A549 (cell line): Measurements from ENCODE around the gene UCMA. TPM values are rescaled to one million over a fixed set of nuclear protein-coding genes. Genes with fewer than 3 reads are reported as not detected.
A peak's percentile ranks its signal among the peaks of the same experiment; 100 is the strongest.
"Not testable (repeated sequence)": the region's sequence is repeated elsewhere in the genome, so short reads cannot be mapped to it uniquely, and the experiment has no call there.

Source experiments
- ATAC-seq, 2 experiments: fragments of 200-7000 bp in 1 of 2; fragments of >200 bp in 1 of 2; cut with Nextera tagmentation in 1 of 2; cut with Tn5 transposase in 1 of 2; 3 replicates each; pipeline versions ENCODE4 v1.8.0 to v1.9.1; 2018 to 2020; ENCODE audit warnings: mild to moderate bottlenecking in 1 of 2, moderate library complexity in 1 of 2
- CTCF ChIA-PET: fragments of 300-600 bp; sonication (Branson Sonifier 250); formaldehyde crosslinking; extraction: SDS; loops from one replicate; lab custom pipeline; 2021; ENCODE audit warnings: antibody characterized with exemption, inconsistent platforms; lab: Yijun Ruan, JAX
- POLR2A ChIA-PET: fragments of 350-600 bp; formaldehyde crosslinking; extraction: SDS; loops from one replicate; lab custom pipeline; 2021; ENCODE audit warnings: antibody characterized with exemption, inconsistent platforms; lab: Yijun Ruan, JAX
- DNase-seq, 2 experiments: peaks; one replicate each; pipeline versions ENCODE4 v3.0.0 to v3.0.0-alpha.2; 2011 to 2016; ENCODE audit warnings: low read depth in 1 of 2, low spot score in 1 of 2
- FAIRE-seq: peaks from 2 replicates; lab custom pipeline; 2011; peaks lifted over from hg19 to GRCh38; lab: Jason Lieb, UNC
- H3K27ac ChIP-seq, 2 experiments: fragments of >200 bp; sonication (Bioruptor Twin); formaldehyde crosslinking; 3 replicates each; pipeline ENCODE4 v1.5.1; 2016 to 2017
- H3K4me1 ChIP-seq: fragments of >200 bp; sonication (Bioruptor Twin); formaldehyde crosslinking; 3 replicates; pipeline ENCODE4 v1.6.1; 2016
- H3K4me2 ChIP-seq: fragments of >200 bp; sonication (Bioruptor Twin); formaldehyde crosslinking; 3 replicates; pipeline ENCODE4 v1.6.1; 2016
- H3K4me3 ChIP-seq: fragments of >200 bp; sonication (Bioruptor Twin); formaldehyde crosslinking; 3 replicates; pipeline ENCODE4 v1.5.1; 2016
- H3K9me3 ChIP-seq: fragments of >200 bp; sonication (Bioruptor Twin); formaldehyde crosslinking; 3 replicates; pipeline ENCODE4 v1.6.1; 2016
- CHD2 ChIP-seq: fragments of 150-350 bp; IDR thresholded peaks from 2 replicates; pipeline ENCODE4 v1.6.1; 2014; ENCODE audit warnings: low read length; ENCODE audit not compliant: partially characterized antibody
- E2F6 ChIP-seq: IDR thresholded peaks from 2 replicates; pipeline ENCODE4 v1.6.1; 2012; ENCODE audit warnings: low read depth, borderline replicate concordance
- EHMT2 ChIP-seq: fragments of 200-600 bp; sonication (generic); IDR thresholded peaks from 2 replicates; pipeline ENCODE4 v1.6.1; 2016; ENCODE audit warnings: antibody characterized with exemption, low read depth, mild to moderate bottlenecking, moderate library complexity
- ELK1 ChIP-seq: fragments of 150-350 bp; IDR thresholded peaks from 2 replicates; pipeline ENCODE4 v1.6.1; 2014; ENCODE audit warnings: low read depth, mild to moderate bottlenecking, low read length
- EP300 ChIP-seq, 2 experiments: fragments of >200 bp; sonication (Bioruptor Twin); formaldehyde crosslinking; IDR thresholded peaks; 2 replicates in 1 of 2; 3 replicates in 1 of 2; pipeline ENCODE4 v1.6.1; 2016 to 2017
- FOSB ChIP-seq: fragments of 250-450 bp; sonication (Bioruptor Pico); IDR thresholded peaks from 2 replicates; pipeline ENCODE4 v1.5.0; 2020; ENCODE audit warnings: mild to moderate bottlenecking, moderate library complexity
- FOXS1 ChIP-seq: fragments of 250-450 bp; sonication (Bioruptor Pico); IDR thresholded peaks from 2 replicates; pipeline ENCODE4 v1.5.0; 2020; ENCODE audit warnings: mild to moderate bottlenecking, moderate library complexity
- HES2 ChIP-seq: fragments of >200 bp; sonication (Bioruptor Twin); formaldehyde crosslinking; IDR thresholded peaks from 2 replicates; pipeline ENCODE4 v1.6.1; 2016
- HMGXB4 ChIP-seq: fragments of 250-450 bp; sonication (Bioruptor Pico); IDR thresholded peaks from 2 replicates; pipeline ENCODE4 v1.5.0; 2021; ENCODE audit warnings: mild to moderate bottlenecking, moderate library complexity, borderline replicate concordance
- HOXA7 ChIP-seq: fragments of 250-450 bp; sonication (Bioruptor Pico); IDR thresholded peaks from 2 replicates; pipeline ENCODE4 v1.5.0; 2020; ENCODE audit warnings: mild to moderate bottlenecking, moderate library complexity
- HOXB13 ChIP-seq: fragments of 250-450 bp; sonication (Bioruptor Pico); IDR thresholded peaks from 2 replicates; pipeline ENCODE4 v1.5.0; 2020; ENCODE audit warnings: low read depth, mild to moderate bottlenecking, moderate library complexity
- JUN ChIP-seq, 2 experiments: fragments of >200 bp; sonication (Bioruptor Twin); formaldehyde crosslinking; IDR thresholded peaks; 2 replicates in 1 of 2; 3 replicates in 1 of 2; pipeline ENCODE4 v1.6.1; 2016 to 2017
- KDM1A ChIP-seq: fragments of 200-600 bp; sonication (generic); IDR thresholded peaks from 2 replicates; pipeline ENCODE4 v1.6.1; 2016; ENCODE audit warnings: low read depth, mild to moderate bottlenecking
- MAX ChIP-seq: IDR thresholded peaks from 2 replicates; pipeline ENCODE4 v1.6.1; 2012
- MYC ChIP-seq: IDR thresholded peaks from 2 replicates; pipeline ENCODE4 v1.6.1; 2012; ENCODE audit warnings: mild to moderate bottlenecking, inconsistent platforms, low read length, improper control_type of control experiment, borderline replicate concordance
- NFE2L2 ChIP-seq: fragments of 150-350 bp; conservative IDR thresholded peaks from 2 replicates; pipeline ENCODE4 v1.6.1; 2014; ENCODE audit warnings: low read length
- PHF8 ChIP-seq: fragments of 200-600 bp; sonication (generic); IDR thresholded peaks from 2 replicates; pipeline ENCODE4 v1.6.1; 2016; ENCODE audit warnings: low read depth, mild to moderate bottlenecking, antibody characterized with exemption, moderate library complexity, borderline replicate concordance
- POLR2A ChIP-seq: IDR thresholded peaks from 2 replicates; pipeline ENCODE4 v1.6.1; 2012; ENCODE audit warnings: mild to moderate bottlenecking, low read length
- RAD21 ChIP-seq, 2 experiments: fragments of >200 bp in 1 of 2; sonication (Bioruptor Twin) in 1 of 2; formaldehyde crosslinking in 1 of 2; IDR thresholded peaks in 1 of 2; conservative IDR thresholded peaks in 1 of 2; 2 replicates in 1 of 2; 3 replicates in 1 of 2; pipeline ENCODE4 v1.6.1; 2012 to 2018; ENCODE audit warnings: inconsistent platforms in 1 of 2
- SMC3 ChIP-seq: fragments of >200 bp; sonication (Bioruptor Twin); formaldehyde crosslinking; IDR thresholded peaks from 3 replicates; pipeline ENCODE4 v1.6.1; 2018; ENCODE audit warnings: inconsistent platforms
- ZNF302 ChIP-seq: fragments of 250-450 bp; sonication (Bioruptor Pico); IDR thresholded peaks from 2 replicates; pipeline ENCODE4 v1.9.0; 2021; ENCODE audit warnings: inconsistent platforms, mild to moderate bottlenecking, moderate library complexity
- WGBS: methylation state at CpG from one replicate; pipeline ENCODE4 v1.1.6; 2017; ENCODE audit errors: missing lambda C conversion rate; 5-methylcytosine and 5-hydroxymethylcytosine counted together
- polyA plus RNA-seq, 4 experiments: library from polyadenylated mRNA; depleted of rRNA in 3 of 4; stranded (reverse); fragments of >200 nt; fragmentation: RNase III in 1 of 4; extraction: RNeasy Plus Mini Kit Qiagen cat#74134 plus additional on column Dnase treatment in 1 of 4; gene quantifications; 2 replicates in 3 of 4; 3 replicates in 1 of 4; pipeline ENCODE4 v1.2.3, GENCODE V29; 2011 to 2017

UCMA gene
- polyA plus RNA-seq, 2 of the 4 experiments (the other 2 are of a cell fraction), result not detected

- DNase-seq, result no peak
- Histone ChIP-seq H3K4me1 (no peaks in the 10 kb centered on the region), H3K4me2 (no peak overlapping the region), H3K9me3 (no peaks in the 10 kb centered on the region), H3K27ac (no peak overlapping the region), H3K4me3 (no peak overlapping the region)
- no peak for FAIRE-seq
- no peak for TF ChIP-seq PHF8
- no peak for TF ChIP-seq CHD2
- no peak for TF ChIP-seq EP300 (IDR thresholded peaks at IDR 0.05)
- TF ChIP-seq MAX, result no peak
- TF ChIP-seq JUN (IDR thresholded peaks at IDR 0.05), result no peak
- no peak for TF ChIP-seq HOXA7 (CRISPR knock-in tag)
- TF ChIP-seq FOXS1 (CRISPR knock-in tag), result no peak
- no peak for TF ChIP-seq ELK1
- peak; percentile 8 to 34; a peak in 3 of 6 replicates for ATAC-seq
- CTCF ChIA-PET, result interaction anchor here (0.7 to 1.3 kb wide), 3 partner anchors 76 to 196 kb away, joined by 3 to 4 read pairs (median 3); no protein-coding TSS in a partner anchor
- POLR2A ChIA-PET, result no interaction called here
- WGBS, result 70% methylated on average over 16 of the region's 16 CpGs
Measured at GRCh38 chr10:13238271-13239077, 4.3 kb upstream of the UCMA start.

GRCh38 chr10:13236638-13237037 is 2.5 kb upstream of the UCMA start:
- no peak for DNase-seq
- POLR2A ChIA-PET, result interaction anchor here (0.6 kb wide), 1 partner anchor 40 kb away, joined by 3 read pairs; no protein-coding TSS in a partner anchor
- no peaks in the 10 kb centered on the region for H3K9me3 ChIP-seq
- ATAC-seq, result no peak
- 74% methylated on average over 8 of the region's 8 CpGs for WGBS
- no peak for FAIRE-seq
- no peak for TF ChIP-seq RAD21 (conservative IDR thresholded peaks at IDR 0.05 in 1 of 2, IDR thresholded peaks at IDR 0.05 in 1 of 2)
- TF ChIP-seq, all 56 proteins: peak for 0
- Histone ChIP-seq H3K27ac (no peak overlapping the region), H3K4me1 (no peaks in the 10 kb centered on the region), H3K4me2 (no peak overlapping the region), H3K4me3 (no peak overlapping the region)
- CTCF ChIA-PET, result interaction anchor here (0.6 to 1.4 kb wide), 3 partner anchors 8 to 71 kb away, joined by 3 to 4 read pairs (median 4); no protein-coding TSS in a partner anchor

- 56% methylated on average over 13 of the region's 13 CpGs for WGBS
- CTCF ChIA-PET, result interaction anchor here (1.0 to 1.1 kb wide), 2 partner anchors 8 to 32 kb away, joined by 3 read pairs; no protein-coding TSS in a partner anchor
- ATAC-seq, POLR2A ChIA-PET, H3K4me1 ChIP-seq, H3K4me2 ChIP-seq, DNase-seq, FAIRE-seq, H3K4me3 ChIP-seq, H3K9me3 ChIP-seq, H3K27ac ChIP-seq: not testable (repeated sequence)
Measured at GRCh38 chr10:13234736-13235135, 562 bp upstream of the UCMA start.

GRCh38 chr10:13233358-13233757 is 816 bp downstream of the UCMA start:
- Histone ChIP-seq H3K9me3 (no peaks in the 10 kb centered on the region), H3K4me2 (no peak overlapping the region), H3K4me1 (no peaks in the 10 kb centered on the region), H3K27ac (no peak overlapping the region), H3K4me3 (no peak overlapping the region)
- ChIA-PET CTCF (no interaction called here), POLR2A (no interaction called here)
- no peak for TF ChIP-seq SMC3
- TF ChIP-seq POLR2A, result no peak
- no peak for TF ChIP-seq MYC
- no peak for TF ChIP-seq HMGXB4 (CRISPR knock-in tag)
- no peak for TF ChIP-seq ZNF302 (CRISPR knock-in tag)
- no peak for TF ChIP-seq E2F6
- no peak for TF ChIP-seq HOXB13 (CRISPR knock-in tag)
- no peak for TF ChIP-seq KDM1A
- TF ChIP-seq MAX, result no peak
- TF ChIP-seq EHMT2, result no peak
- no peak for TF ChIP-seq NFE2L2
- no peak for TF ChIP-seq HES2
- TF ChIP-seq FOSB (CRISPR knock-in tag), result no peak
- 68% methylated on average over 10 of the region's 14 CpGs for WGBS
- no peak for DNase-seq
- FAIRE-seq, result no peak
- no peak; a peak in 1 of 6 replicates for ATAC-seq
